NB4 (cell line): ENCODE data around the gene RAG1.

Experiments
- DNase-seq: peaks from one replicate; pipeline ENCODE4 v3.0.0; 2010; ENCODE audit warnings: low read depth
- H3K4me3 ChIP-seq: one replicate; pipeline ENCODE4 v1.5.1; 2011; ENCODE audit warnings: mild to moderate bottlenecking, low read depth, low read length, moderate library complexity
- CTCF ChIP-seq: IDR thresholded peaks from one replicate; pipeline ENCODE4 v1.5.1; 2012; ENCODE audit warnings: low read depth, low read length
- MAX ChIP-seq: IDR thresholded peaks from 2 replicates; pipeline ENCODE4 v1.6.1; 2011; ENCODE audit warnings: low read depth, low read length
- MYC ChIP-seq: IDR thresholded peaks from 2 replicates; pipeline ENCODE4 v1.6.1; 2011; ENCODE audit warnings: low read depth, low read length
- POLR2A ChIP-seq: IDR thresholded peaks from 2 replicates; pipeline ENCODE4 v1.6.1; 2011; ENCODE audit warnings: mild to moderate bottlenecking; ENCODE audit not compliant: insufficient read length; ENCODE audit errors: extremely low read depth

RAG1 gene

GRCh38 chr11:36605221-36606216, 37.7 kb downstream of the RAG1 start:
- no peak for DNase-seq
- H3K4me3 ChIP-seq, result no peak overlapping the region
- TF ChIP-seq MYC, result no peak
- no peak for TF ChIP-seq CTCF
- no peak for TF ChIP-seq POLR2A
- no peak for TF ChIP-seq MAX

GRCh38 chr11:36608491-36609199, 40.8 kb downstream of the RAG1 start:
- TF ChIP-seq MYC (no peak), MAX (no peak), POLR2A (no peak), CTCF (no peak)
- no peak overlapping the region for H3K4me3 ChIP-seq
- no peak for DNase-seq

- DNase-seq, result no peak
- no peak for TF ChIP-seq CTCF
- TF ChIP-seq POLR2A, result no peak
- TF ChIP-seq MYC, result no peak
- TF ChIP-seq MAX, result no peak
- no peak overlapping the region for H3K4me3 ChIP-seq
Measured at GRCh38 chr11:36609383-36609782, 41.6 kb downstream of the RAG1 start.

GRCh38 chr11:36615826-36616225, 48.0 kb downstream of the RAG1 start:
- TF ChIP-seq MYC, result no peak
- TF ChIP-seq MAX, result no peak
- H3K4me3 ChIP-seq, result no peak overlapping the region
- DNase-seq, result no peak

- H3K4me3 ChIP-seq, result no peak overlapping the region
Measured at GRCh38 chr11:36617543-36618362, 49.9 kb downstream of the RAG1 start.

More at GRCh38 chr11:36617543-36618362, 49.9 kb downstream of the RAG1 start:
- no peak for TF ChIP-seq POLR2A
- TF ChIP-seq CTCF, result no peak
- no peak for TF ChIP-seq MAX
- TF ChIP-seq MYC, result no peak
- DNase-seq, result no peak
